Dermis microvascular lymphatic vessel endothelial cell (primary cell): ENCODE results near the gene PRDM16. TPM values are rescaled to one million over a fixed set of nuclear protein-coding genes. Genes with fewer than 3 reads are reported as not detected.

Experiments used
- DNase-seq, 2 donors: peaks; one replicate each; pipeline versions ENCODE4 v3.0.0 to v3.0.0-alpha.2; 2010; ENCODE audit warnings: low read depth in 2 of 2
- total RNA-seq: library from RNA; depleted of rRNA; stranded (reverse); fragments of >200 nt; gene quantifications from 2 replicates; pipeline ENCODE4 v1.2.1, GENCODE V29; 2014

PRDM16 gene
- total RNA-seq, 1 donor from 2014 or later: not detected

GRCh38 chr1:3103967-3104677, 35.1 kb downstream of the PRDM16 start:
- no peak for DNase-seq

GRCh38 chr1:3105167-3105863, 36.3 kb downstream of the PRDM16 start:
- no peak for DNase-seq

- no peak for DNase-seq
These were observed 37.2 kb downstream of the PRDM16 start for GRCh38 chr1:3106216-3106615.

GRCh38 chr1:3107201-3107600, 38.2 kb downstream of the PRDM16 start:
- DNase-seq: no peak

- DNase-seq: no peak
These were observed 40.4 kb downstream of the PRDM16 start for GRCh38 chr1:3109355-3109754.

GRCh38 chr1:3111348-3112021, 42.5 kb downstream of the PRDM16 start:
- no peak for DNase-seq

- no peak for DNase-seq
These were observed 43.5 kb downstream of the PRDM16 start for GRCh38 chr1:3112526-3112925.

GRCh38 chr1:3113047-3113740, 44.2 kb downstream of the PRDM16 start:
- DNase-seq: no peak

GRCh38 chr1:3113741-3114056, 44.7 kb downstream of the PRDM16 start:
- no peak for DNase-seq

- DNase-seq: no peak
These were observed 45.2 kb downstream of the PRDM16 start for GRCh38 chr1:3114131-3114744.

- DNase-seq: no peak
These were observed 45.8 kb downstream of the PRDM16 start for GRCh38 chr1:3114846-3115245.

GRCh38 chr1:3115275-3116149, 46.5 kb downstream of the PRDM16 start:
- DNase-seq: no peak

GRCh38 chr1:3116150-3116510, 47.1 kb downstream of the PRDM16 start:
- DNase-seq: no peak

GRCh38 chr1:3116560-3116959, 47.6 kb downstream of the PRDM16 start:
- no peak for DNase-seq

GRCh38 chr1:3117879-3118278, 48.9 kb downstream of the PRDM16 start:
- no peak for DNase-seq

- no peak for DNase-seq
These were observed 50.1 kb downstream of the PRDM16 start for GRCh38 chr1:3119061-3119460.

- no peak for DNase-seq
These were observed 50.7 kb downstream of the PRDM16 start for GRCh38 chr1:3119725-3120124.

GRCh38 chr1:3120140-3120539, 51.1 kb downstream of the PRDM16 start:
- no peak for DNase-seq

- no peak for DNase-seq
These were observed 52.0 kb downstream of the PRDM16 start for GRCh38 chr1:3120994-3121393.

GRCh38 chr1:3121401-3122210, 52.6 kb downstream of the PRDM16 start:
- DNase-seq: no peak
